H9 (cell line): ENCODE results near the gene PIGS. TPM values are rescaled to one million over a fixed set of nuclear protein-coding genes. Genes with fewer than 3 reads are reported as not detected.

Source experiments
- DNase-seq: peaks from one replicate; pipeline ENCODE4 v3.0.0-alpha.2; 2017
- H2AFZ ChIP-seq: one replicate; pipeline ENCODE4 v1.6.1; 2013; ENCODE audit warnings: mild to moderate bottlenecking, low read length, control low read depth, moderate library complexity
- H2AK5ac ChIP-seq: 2 replicates; pipeline ENCODE4 v1.6.1; 2013; ENCODE audit warnings: low read length, control low read depth, mixed read lengths; ENCODE audit not compliant: insufficient read length
- H2BK120ac ChIP-seq: one replicate; pipeline ENCODE4 v1.6.1; 2013; ENCODE audit warnings: low read depth, mild to moderate bottlenecking, low read length, control low read depth, inconsistent platforms; ENCODE audit not compliant: poor library complexity, severe bottlenecking
- H2BK12ac ChIP-seq: 2 replicates; pipeline ENCODE4 v1.6.1; 2013; ENCODE audit warnings: low read length, control low read depth, mixed read lengths, low read depth; ENCODE audit not compliant: insufficient read length
- H2BK15ac ChIP-seq: 2 replicates; pipeline ENCODE4 v1.6.1; 2013; ENCODE audit warnings: low read depth, low read length, control low read depth
- H2BK20ac ChIP-seq: one replicate; pipeline ENCODE4 v1.6.1; 2013; ENCODE audit warnings: low read depth, mild to moderate bottlenecking, low read length, control low read depth, inconsistent platforms; ENCODE audit not compliant: poor library complexity, severe bottlenecking
- H2BK5ac ChIP-seq: 2 replicates; pipeline ENCODE4 v1.6.1; 2013; ENCODE audit warnings: low read length, control low read depth, mixed read lengths; ENCODE audit not compliant: insufficient read length
- H3K14ac ChIP-seq: 2 replicates; pipeline ENCODE4 v1.6.1; 2013; ENCODE audit warnings: low read length, control low read depth; ENCODE audit not compliant: insufficient read depth
- H3K18ac ChIP-seq: 2 replicates; pipeline ENCODE4 v1.6.1; 2013; ENCODE audit warnings: low read depth, mild to moderate bottlenecking, mixed read lengths, low read length, control low read depth; ENCODE audit not compliant: insufficient read length
- H3K23ac ChIP-seq: 2 replicates; pipeline ENCODE4 v1.6.1; 2013; ENCODE audit warnings: low read length, control low read depth, mixed read lengths, low read depth; ENCODE audit not compliant: insufficient read length
- H3K23me2 ChIP-seq: 2 replicates; pipeline ENCODE4 v1.6.1; 2013; ENCODE audit warnings: low read depth, mild to moderate bottlenecking, mixed read lengths, low read length, control low read depth; ENCODE audit not compliant: insufficient read length, poor library complexity, severe bottlenecking
- H3K27ac ChIP-seq: 2 replicates; pipeline ENCODE4 v1.5.1; 2013; ENCODE audit warnings: low read length, control low read depth, mixed read lengths, low read depth; ENCODE audit not compliant: insufficient read length
- H3K27me3 ChIP-seq: 2 replicates; pipeline ENCODE4 v1.6.1; 2013; ENCODE audit warnings: low read length, control low read depth, inconsistent platforms; ENCODE audit not compliant: insufficient read depth
- H3K4ac ChIP-seq: 2 replicates; pipeline ENCODE4 v1.6.1; 2013; ENCODE audit warnings: low read depth, mild to moderate bottlenecking, control low read depth, inconsistent platforms, low read length, moderate library complexity
- H3K4me1 ChIP-seq: 2 replicates; pipeline ENCODE4 v1.6.1; 2013; ENCODE audit warnings: low read length, control low read depth, inconsistent platforms; ENCODE audit not compliant: insufficient read depth
- H3K4me2 ChIP-seq: 2 replicates; pipeline ENCODE4 v1.6.1; 2013; ENCODE audit warnings: low read length, control low read depth, mixed read lengths; ENCODE audit not compliant: insufficient read length, insufficient read depth
- H3K56ac ChIP-seq: 2 replicates; pipeline ENCODE4 v1.6.1; 2013; ENCODE audit warnings: low read depth, mild to moderate bottlenecking, mixed read lengths, low read length, control low read depth; ENCODE audit not compliant: insufficient read length
- H3K79me1 ChIP-seq: 2 replicates; pipeline ENCODE4 v1.6.1; 2013; ENCODE audit warnings: low read depth, mild to moderate bottlenecking, moderate library complexity, low read length, control low read depth, inconsistent platforms; ENCODE audit not compliant: insufficient read depth, poor library complexity, severe bottlenecking
- H3K79me2 ChIP-seq: 2 replicates; pipeline ENCODE4 v1.6.1; 2013; ENCODE audit warnings: low read length, control low read depth, inconsistent platforms; ENCODE audit not compliant: insufficient read depth
- H3K9ac ChIP-seq: 2 replicates; pipeline ENCODE4 v1.6.1; 2013; ENCODE audit warnings: low read length, control low read depth, mixed read lengths; ENCODE audit not compliant: insufficient read length; ENCODE audit errors: extremely low read depth
- H3K9me3 ChIP-seq: one replicate; pipeline ENCODE4 v1.6.1; 2013; ENCODE audit warnings: low read depth, low read length, inconsistent platforms; ENCODE audit not compliant: control insufficient read depth
- H3T11ph ChIP-seq: one replicate; pipeline ENCODE4 v1.6.1; 2013; ENCODE audit warnings: mild to moderate bottlenecking, low read length, control low read depth, inconsistent platforms
- H4K20me1 ChIP-seq: one replicate; pipeline ENCODE4 v1.6.1; 2013; ENCODE audit not compliant: control insufficient read depth, insufficient read length, insufficient read depth
- H4K5ac ChIP-seq: 2 replicates; pipeline ENCODE4 v1.6.1; 2013; ENCODE audit warnings: low read depth, mild to moderate bottlenecking, mixed read lengths, low read length, control low read depth; ENCODE audit not compliant: insufficient read length
- H4K8ac ChIP-seq: replicated peaks from 2 replicates; pipeline ENCODE4 v1.6.1; 2013; ENCODE audit warnings: low read length, control low read depth, mixed read lengths, low read depth; ENCODE audit not compliant: insufficient read length
- H4K91ac ChIP-seq: 2 replicates; pipeline ENCODE4 v1.6.1; 2013; ENCODE audit warnings: low read depth, mild to moderate bottlenecking, moderate library complexity, mixed read lengths, low read length, control low read depth; ENCODE audit not compliant: insufficient read length
- H3K27ac Mint-ChIP-seq, 3 experiments: 2 replicates in 2 of 3; 3 replicates in 1 of 3; pipeline ENCODE4 v1.8.0; 2020 to 2021; ENCODE audit warnings: mixed read lengths in 3 of 3, mild to moderate bottlenecking in 1 of 3, moderate library complexity in 1 of 3
- H3K27me3 Mint-ChIP-seq: 2 replicates; pipeline ENCODE4 v1.8.0; 2021; ENCODE audit warnings: low read depth, mild to moderate bottlenecking, moderate library complexity, mixed read lengths
- H3K36me3 Mint-ChIP-seq, 3 experiments: 2 replicates in 2 of 3; 3 replicates in 1 of 3; pipeline ENCODE4 v1.8.0; 2020 to 2021; ENCODE audit warnings: low read depth in 3 of 3, mixed read lengths in 3 of 3; ENCODE audit not compliant: insufficient read depth in 1 of 3
- H3K4me1 Mint-ChIP-seq, 2 experiments: 2 replicates each; pipeline ENCODE4 v1.8.0; 2020; ENCODE audit warnings: mixed read lengths in 2 of 2
- H3K4me3 Mint-ChIP-seq, 2 experiments: 2 replicates in 1 of 2; 3 replicates in 1 of 2; pipeline ENCODE4 v1.8.0; 2020 to 2021; ENCODE audit warnings: mild to moderate bottlenecking in 2 of 2, mixed read lengths in 2 of 2, moderate library complexity in 1 of 2
- H3K9me3 Mint-ChIP-seq, 2 experiments: 2 replicates in 1 of 2; 3 replicates in 1 of 2; pipeline ENCODE4 v1.8.0; 2020; ENCODE audit warnings: mild to moderate bottlenecking in 2 of 2, mixed read lengths in 2 of 2, moderate library complexity in 1 of 2
- CTCF ChIP-seq: fragments of 200-600 bp; sonication (generic); conservative IDR thresholded peaks from 3 replicates; pipeline ENCODE4 v1.8.0; 2021; ENCODE audit warnings: antibody characterized with exemption, mild to moderate bottlenecking
- WGBS: extraction: QIAGEN DNeasy Blood & Tissue Kit; methylation state at CpG from one replicate; pipeline ENCODE4 v1.1.7; 2013; ENCODE audit warnings: missing lambda C conversion rate, low lambda C conversion rate, mixed read lengths; ENCODE audit not compliant: insufficient read length; ENCODE audit errors: extremely low coverage; 5-methylcytosine and 5-hydroxymethylcytosine counted together
- total RNA-seq: library from RNA; stranded (reverse); gene quantifications from 2 replicates; pipeline ENCODE4 v1.2.1, GENCODE V29; 2021

The PIGS gene
- total RNA-seq, 1 experiment from 2014 or later: 45.8 TPM

GRCh38 chr17:28554565-28554964, 16.8 kb downstream of the PIGS start:
- H4K20me1 ChIP-seq: no peaks in the 10 kb centered on the region
- H3K27ac ChIP-seq: no peak overlapping the region
- H3K36me3 Mint-ChIP-seq: peaks cover 21 to 59% (median 31%) of the 10 kb centered on the region in 3 experiments; a peak in 6 of 7 replicates
- no peaks in the 10 kb centered on the region for H3K9me3 Mint-ChIP-seq
- no peak overlapping the region for H2BK5ac ChIP-seq
- no peak overlapping the region for H3K4me2 ChIP-seq
- no peak overlapping the region for H3K56ac ChIP-seq
- H3K23ac ChIP-seq: no peak overlapping the region
- H2BK15ac ChIP-seq: no peak overlapping the region
- H2BK20ac ChIP-seq: no peak overlapping the region
- H2AFZ ChIP-seq: no peak overlapping the region
- no peaks in the 10 kb centered on the region for H3K79me1 ChIP-seq
- H3K23me2 ChIP-seq: peaks cover 5% of the 10 kb centered on the region
- no peak overlapping the region for H4K5ac ChIP-seq
- WGBS: no CpG with 5 or more reads among the region's 6 CpGs
- no peak overlapping the region for H4K8ac ChIP-seq
- no peak for TF ChIP-seq CTCF
- no peaks in the 10 kb centered on the region; the same call in 1 of the 2 replicates for H3K79me2 ChIP-seq
- no peak overlapping the region for H3K9ac ChIP-seq
- H2BK120ac ChIP-seq: no peak overlapping the region
- H3K27me3 Mint-ChIP-seq: peaks cover 4% of the 10 kb centered on the region
- H3K4me3 Mint-ChIP-seq: no peak overlapping the region
- H3K9me3 ChIP-seq: no peaks in the 10 kb centered on the region
- no peak overlapping the region for H3K4ac ChIP-seq
- no peak overlapping the region for H3K18ac ChIP-seq
- no peak overlapping the region for H2AK5ac ChIP-seq
- peaks cover 15 to 27% of the 10 kb centered on the region in 2 experiments for H3K4me1 Mint-ChIP-seq
- no peak overlapping the region for H3T11ph ChIP-seq
- no peaks in the 10 kb centered on the region for H3K27me3 ChIP-seq
- H3K14ac ChIP-seq: no peak overlapping the region
- H2BK12ac ChIP-seq: no peak overlapping the region
- H3K27ac Mint-ChIP-seq: no peak overlapping the region; a peak in 1 of 7 replicates
- no peak for DNase-seq
- H4K91ac ChIP-seq: no peak overlapping the region
- H3K4me1 ChIP-seq: no peaks in the 10 kb centered on the region
